Astrocyte (in vitro differentiated cells and primary cell): ENCODE results near the gene PLEK2. TPM values are rescaled to one million over a fixed set of nuclear protein-coding genes. Genes with fewer than 3 reads are reported as not detected.

Experiments used
- DNase-seq: peaks from one replicate; pipeline ENCODE4 v3.0.0-alpha.2; 2010; ENCODE audit warnings: low read depth
- FAIRE-seq: peaks from 2 replicates; lab custom pipeline; 2011; peaks lifted over from hg19 to GRCh38; lab: Jason Lieb, UNC
- H2AFZ ChIP-seq: 2 replicates; pipeline ENCODE4 v1.6.0; 2012; ENCODE audit warnings: low read depth, low read length, inconsistent platforms
- H3K27ac ChIP-seq: 2 replicates; pipeline ENCODE4 v1.5.1; 2011; ENCODE audit warnings: low read depth, low read length, inconsistent platforms
- H3K27me3 ChIP-seq: 2 replicates; pipeline ENCODE4 v1.6.0; 2011; ENCODE audit warnings: low read length, inconsistent platforms; ENCODE audit not compliant: insufficient read depth
- H3K36me3 ChIP-seq: 2 replicates; pipeline ENCODE4 v1.5.1; 2011; ENCODE audit warnings: low read length, inconsistent platforms; ENCODE audit not compliant: insufficient read depth
- H3K4me1 ChIP-seq: 2 replicates; pipeline ENCODE4 v1.5.1; 2011; ENCODE audit warnings: low read length, inconsistent platforms; ENCODE audit not compliant: insufficient read depth
- H3K4me2 ChIP-seq: 2 replicates; pipeline ENCODE4 v1.6.0; 2012; ENCODE audit warnings: low read length, inconsistent platforms
- H3K4me3 ChIP-seq: 2 replicates; pipeline ENCODE4 v1.5.1; 2011; ENCODE audit warnings: low read depth, mild to moderate bottlenecking, low read length, inconsistent platforms; ENCODE audit not compliant: insufficient read depth
- H3K79me2 ChIP-seq: 2 replicates; pipeline ENCODE4 v1.6.0; 2012; ENCODE audit warnings: mild to moderate bottlenecking, low read length, inconsistent platforms; ENCODE audit not compliant: insufficient read depth
- H3K9ac ChIP-seq: 2 replicates; pipeline ENCODE4 v1.6.0; 2012; ENCODE audit warnings: mild to moderate bottlenecking, low read length, inconsistent platforms
- H3K9me3 ChIP-seq: 2 replicates; pipeline ENCODE4 v1.5.1; 2012; ENCODE audit warnings: low read depth, mild to moderate bottlenecking, low read length, inconsistent platforms; ENCODE audit not compliant: insufficient read depth
- H4K20me1 ChIP-seq: 2 replicates; pipeline ENCODE4 v1.6.0; 2012; ENCODE audit warnings: low read length, inconsistent platforms; ENCODE audit not compliant: insufficient read depth
- H3K27ac Mint-ChIP-seq: one replicate; pipeline ENCODE4 v1.8.0; 2021; ENCODE audit warnings: mild to moderate bottlenecking, mixed read lengths; ENCODE audit not compliant: unreplicated experiment
- H3K27me3 Mint-ChIP-seq: one replicate; pipeline ENCODE4 v1.8.0; 2021; ENCODE audit warnings: low read depth, mixed read lengths; ENCODE audit not compliant: unreplicated experiment
- H3K36me3 Mint-ChIP-seq: one replicate; pipeline ENCODE4 v1.8.0; 2021; ENCODE audit warnings: low read depth, mixed read lengths; ENCODE audit not compliant: unreplicated experiment
- H3K4me1 Mint-ChIP-seq: one replicate; pipeline ENCODE4 v1.8.0; 2021; ENCODE audit warnings: low read depth, mixed read lengths; ENCODE audit not compliant: unreplicated experiment
- H3K4me3 Mint-ChIP-seq: one replicate; pipeline ENCODE4 v1.8.0; 2021; ENCODE audit warnings: mild to moderate bottlenecking, moderate library complexity, mixed read lengths; ENCODE audit not compliant: unreplicated experiment
- H3K9me3 Mint-ChIP-seq: one replicate; pipeline ENCODE4 v1.8.0; 2021; ENCODE audit warnings: mild to moderate bottlenecking, mixed read lengths; ENCODE audit not compliant: unreplicated experiment
- CTCF ChIP-seq: IDR thresholded peaks from 2 replicates; pipeline ENCODE4 v1.5.1; 2011; ENCODE audit warnings: low read depth, mild to moderate bottlenecking, inconsistent platforms, low read length, moderate library complexity; ENCODE audit not compliant: insufficient read depth
- EZH2 ChIP-seq: IDR thresholded peaks from 2 replicates; pipeline ENCODE4 v1.6.1; 2012; ENCODE audit warnings: mild to moderate bottlenecking, low read length, inconsistent platforms; ENCODE audit not compliant: insufficient read depth
- total RNA-seq: library from RNA; stranded (reverse); gene quantifications from 2 replicates; pipeline ENCODE4 v1.2.1, GENCODE V29; 2021

The PLEK2 gene
- total RNA-seq, 1 donor from 2014 or later, result 1.3 TPM

- no peak for FAIRE-seq
- Histone ChIP-seq H3K4me3 (no peak overlapping the region), H3K79me2 (peaks cover 19% of the 10 kb centered on the region), H3K9ac (no peak overlapping the region), H2AFZ (no peak overlapping the region), H3K27ac (no peak overlapping the region), H3K4me2 (no peak overlapping the region), H3K36me3 (peaks cover 79% of the 10 kb centered on the region), H3K4me1 (no peaks in the 10 kb centered on the region), H3K27me3 (no peaks in the 10 kb centered on the region), H4K20me1 (peaks cover 38% of the 10 kb centered on the region), H3K9me3 (no peaks in the 10 kb centered on the region)
- peaks cover 6% of the 10 kb centered on the region for H3K36me3 Mint-ChIP-seq
- TF ChIP-seq CTCF (no peak), EZH2 (no peak)
- H3K9me3 Mint-ChIP-seq, result no peaks in the 10 kb centered on the region
- no peak overlapping the region for H3K4me3 Mint-ChIP-seq
- peak overlapping the region; percentile 47 for H3K27ac Mint-ChIP-seq
- DNase-seq, result no peak
- H3K4me1 Mint-ChIP-seq, result no peaks in the 10 kb centered on the region
- H3K27me3 Mint-ChIP-seq, result no peaks in the 10 kb centered on the region
Measured at GRCh38 chr14:67377916-67378315, 34.0 kb downstream of the PLEK2 start.

GRCh38 chr14:67373347-67373746 lies 38.6 kb downstream of the PLEK2 start:
- Histone ChIP-seq H4K20me1 (peaks cover 52% of the 10 kb centered on the region), H3K9ac (no peak overlapping the region), H3K27ac (no peak overlapping the region), H3K9me3 (no peaks in the 10 kb centered on the region), H3K27me3 (no peaks in the 10 kb centered on the region), H3K4me2 (no peak overlapping the region), H3K4me1 (peaks cover 3% of the 10 kb centered on the region), H3K79me2 (peaks cover 49% of the 10 kb centered on the region), H2AFZ (no peak overlapping the region), H3K36me3 (peaks cover 52% of the 10 kb centered on the region), H3K4me3 (no peak overlapping the region)
- FAIRE-seq (no peak), DNase-seq (no peak)
- H3K27ac Mint-ChIP-seq, result no peak overlapping the region
- no peaks in the 10 kb centered on the region for H3K9me3 Mint-ChIP-seq
- no peaks in the 10 kb centered on the region for H3K27me3 Mint-ChIP-seq
- no peak overlapping the region for H3K4me3 Mint-ChIP-seq
- peaks cover 5% of the 10 kb centered on the region for H3K36me3 Mint-ChIP-seq
- H3K4me1 Mint-ChIP-seq, result peaks cover 2% of the 10 kb centered on the region
- TF ChIP-seq CTCF, result no peak
- no peak for TF ChIP-seq EZH2

GRCh38 chr14:67372833-67373232 lies 39.1 kb downstream of the PLEK2 start:
- peaks cover 53% of the 10 kb centered on the region for H3K79me2 ChIP-seq
- H3K4me3 ChIP-seq, result no peak overlapping the region

More at GRCh38 chr14:67372833-67373232, 39.1 kb downstream of the PLEK2 start:
- Histone ChIP-seq H3K4me2 (no peak overlapping the region), H3K9ac (no peak overlapping the region), H3K4me1 (peaks cover 3% of the 10 kb centered on the region), H3K36me3 (peaks cover 47% of the 10 kb centered on the region), H2AFZ (no peak overlapping the region), H4K20me1 (peaks cover 54% of the 10 kb centered on the region), H3K27me3 (no peaks in the 10 kb centered on the region), H3K27ac (no peak overlapping the region), H3K9me3 (no peaks in the 10 kb centered on the region)
- FAIRE-seq, result peak; percentile 23
- Mint-ChIP-seq H3K9me3 (no peaks in the 10 kb centered on the region), H3K27me3 (no peaks in the 10 kb centered on the region), H3K4me1 (peaks cover 2% of the 10 kb centered on the region), H3K4me3 (no peak overlapping the region), H3K36me3 (peaks cover 5% of the 10 kb centered on the region), H3K27ac (no peak overlapping the region)
- DNase-seq, result no peak
- no peak for TF ChIP-seq EZH2
- no peak for TF ChIP-seq CTCF
